Activated B cell treated with CpG ODN at 0.5 μM for 24 hours (primary cell): ENCODE measurements around the gene IL32. TPM values are rescaled to one million over a fixed set of nuclear protein-coding genes. Genes with fewer than 3 reads are reported as not detected.
"Not testable (repeated sequence)": the region's sequence is repeated elsewhere in the genome, so short reads cannot be mapped to it uniquely, and the experiment has no call there.

Experiments
- ATAC-seq: fragments of 200-7000 bp; cut with Tn5 transposase; one replicate; pipeline ENCODE4 v1.10.0; 2021; ENCODE audit warnings: low read depth, mild to moderate bottlenecking, moderate library complexity
- CTCF ChIA-PET: fragments of 350-600 bp; sonication (Branson Sonifier 250); formaldehyde crosslinking; loops from one replicate; lab custom pipeline; 2021; ENCODE audit warnings: antibody characterized with exemption; lab: Charles Lee
- POLR2A ChIA-PET: fragments of 350-600 bp; sonication (Branson Sonifier 250); formaldehyde crosslinking; loops from one replicate; lab custom pipeline; 2021; ENCODE audit warnings: antibody characterized with exemption; lab: Charles Lee
- DNase-seq: peaks from one replicate; pipeline ENCODE4 v3.0.0; 2022
- H3K27ac Mint-ChIP-seq: one replicate; pipeline ENCODE4 v1.8.0; 2020; ENCODE audit warnings: mixed read lengths
- H3K27me3 Mint-ChIP-seq: one replicate; pipeline ENCODE4 v1.8.0; 2021; ENCODE audit warnings: mixed read lengths
- H3K36me3 Mint-ChIP-seq: one replicate; pipeline ENCODE4 v1.8.0; 2021; ENCODE audit warnings: low read depth, mixed read lengths
- H3K4me1 Mint-ChIP-seq: one replicate; pipeline ENCODE4 v1.8.0; 2021; ENCODE audit warnings: mixed read lengths
- H3K4me3 Mint-ChIP-seq: one replicate; pipeline ENCODE4 v1.8.0; 2020; ENCODE audit warnings: mild to moderate bottlenecking, mixed read lengths
- H3K9me3 Mint-ChIP-seq: one replicate; pipeline ENCODE4 v1.8.0; 2020; ENCODE audit warnings: mixed read lengths
- intact Hi-C: fragments of 100-400 bp; cut with micrococcal nuclease; formaldehyde crosslinking; loops from one replicate; pipeline ENCODE4 v1.15.1; 2024
- total RNA-seq: library from RNA; stranded (reverse); gene quantifications from 2 replicates; pipeline ENCODE4 v1.2.3, GENCODE V29; 2022
- TF ChIP-seq, protein P1 (sequence below): fragments of 200-600 bp; IDR thresholded peaks from one replicate; pipeline ENCODE4 v1.8.0; 2022; ENCODE audit warnings: antibody characterized with exemption, mild to moderate bottlenecking

Gene IL32
- total RNA-seq, 1 donor from 2014 or later = 3.4 TPM

GRCh38 chr16:3051494-3051893, 13.9 kb upstream of the IL32 start:
- Mint-ChIP-seq H3K36me3 (no peaks in the 10 kb centered on the region), H3K4me1 (peaks cover 19% of the 10 kb centered on the region)

DNA sequence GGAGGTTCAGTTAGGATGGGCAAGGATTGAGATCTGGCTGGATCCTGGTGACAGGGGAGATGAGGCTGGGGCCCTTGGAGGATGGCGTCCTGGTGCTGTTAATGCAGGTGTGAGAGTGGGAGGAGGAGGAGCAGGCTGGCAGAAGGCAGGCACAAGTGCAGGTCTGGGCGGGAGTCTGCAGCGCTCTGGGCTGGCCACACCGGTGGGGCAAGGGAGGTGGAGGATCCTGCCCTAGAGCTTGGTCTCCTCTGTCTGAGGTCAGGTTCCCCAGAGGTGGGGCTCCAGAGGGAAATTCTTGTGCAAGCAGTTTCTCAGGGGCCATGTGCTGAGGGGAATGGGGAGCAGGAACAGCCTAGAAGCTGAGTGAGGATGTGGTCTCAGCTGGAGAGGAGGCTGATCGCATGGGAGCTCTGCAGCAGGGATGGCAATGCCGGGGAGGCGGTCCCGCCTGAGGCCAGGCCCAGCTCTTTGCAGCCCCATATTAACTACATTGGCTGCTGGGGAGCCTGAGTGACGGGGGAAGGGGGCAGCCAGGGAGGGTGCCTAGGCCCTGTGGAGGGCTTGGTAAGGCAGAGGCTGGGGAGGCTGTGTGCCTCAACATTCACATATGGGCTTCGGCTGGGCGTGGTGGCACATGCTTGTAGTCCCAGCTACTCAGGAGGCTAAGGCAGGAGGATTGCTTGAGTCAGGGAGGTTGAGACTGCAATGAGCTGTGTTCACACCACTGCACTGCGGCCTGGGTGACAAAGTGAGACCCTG, 12.7 kb upstream of the IL32 start:
- H3K4me3 Mint-ChIP-seq, H3K27me3 Mint-ChIP-seq, POLR2A ChIA-PET, DNase-seq, H3K9me3 Mint-ChIP-seq, intact Hi-C loops, CTCF ChIA-PET, H3K36me3 Mint-ChIP-seq, H3K27ac Mint-ChIP-seq, ATAC-seq: not testable (repeated sequence)
- H3K4me1 Mint-ChIP-seq = peaks cover 16% of the 10 kb centered on the region

More at GRCh38 chr16:3051494-3051893, 13.9 kb upstream of the IL32 start:
- H3K9me3 Mint-ChIP-seq = no peaks in the 10 kb centered on the region
- peaks cover 14% of the 10 kb centered on the region for H3K27me3 Mint-ChIP-seq
- ATAC-seq (no peak), DNase-seq (no peak)
- TF ChIP-seq, protein P1, sequence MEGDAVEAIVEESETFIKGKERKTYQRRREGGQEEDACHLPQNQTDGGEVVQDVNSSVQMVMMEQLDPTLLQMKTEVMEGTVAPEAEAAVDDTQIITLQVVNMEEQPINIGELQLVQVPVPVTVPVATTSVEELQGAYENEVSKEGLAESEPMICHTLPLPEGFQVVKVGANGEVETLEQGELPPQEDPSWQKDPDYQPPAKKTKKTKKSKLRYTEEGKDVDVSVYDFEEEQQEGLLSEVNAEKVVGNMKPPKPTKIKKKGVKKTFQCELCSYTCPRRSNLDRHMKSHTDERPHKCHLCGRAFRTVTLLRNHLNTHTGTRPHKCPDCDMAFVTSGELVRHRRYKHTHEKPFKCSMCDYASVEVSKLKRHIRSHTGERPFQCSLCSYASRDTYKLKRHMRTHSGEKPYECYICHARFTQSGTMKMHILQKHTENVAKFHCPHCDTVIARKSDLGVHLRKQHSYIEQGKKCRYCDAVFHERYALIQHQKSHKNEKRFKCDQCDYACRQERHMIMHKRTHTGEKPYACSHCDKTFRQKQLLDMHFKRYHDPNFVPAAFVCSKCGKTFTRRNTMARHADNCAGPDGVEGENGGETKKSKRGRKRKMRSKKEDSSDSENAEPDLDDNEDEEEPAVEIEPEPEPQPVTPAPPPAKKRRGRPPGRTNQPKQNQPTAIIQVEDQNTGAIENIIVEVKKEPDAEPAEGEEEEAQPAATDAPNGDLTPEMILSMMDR = no peak
- H3K27ac Mint-ChIP-seq = no peak overlapping the region
- no peak overlapping the region for H3K4me3 Mint-ChIP-seq
- intact Hi-C loops = no loop called here
- CTCF ChIA-PET = no interaction called here
- POLR2A ChIA-PET = no interaction called here

DNA sequence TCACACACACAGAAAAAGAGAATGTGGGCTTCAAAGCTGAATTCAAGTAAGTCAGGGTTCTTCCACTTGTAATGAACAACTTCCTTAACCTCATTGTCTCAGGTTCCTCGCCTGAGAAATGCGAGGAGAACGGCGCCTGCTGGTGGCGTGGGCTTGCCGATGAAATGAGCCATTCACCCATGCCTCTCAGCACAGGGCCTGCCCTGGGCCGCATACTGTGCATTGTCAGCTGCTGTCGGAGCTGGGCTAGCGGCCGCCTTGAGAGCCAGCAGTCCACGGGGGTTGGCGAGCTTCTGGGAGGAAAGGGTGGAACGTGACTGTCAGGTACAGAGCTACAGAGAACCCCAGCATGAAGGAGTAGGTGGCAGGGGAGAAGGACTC, 12.1 kb upstream of the IL32 start:
- CTCF ChIA-PET, H3K27me3 Mint-ChIP-seq, POLR2A ChIA-PET, DNase-seq, ATAC-seq, H3K4me3 Mint-ChIP-seq, H3K27ac Mint-ChIP-seq, H3K9me3 Mint-ChIP-seq, H3K36me3 Mint-ChIP-seq, intact Hi-C loops: not testable (repeated sequence)
- peaks cover 16% of the 10 kb centered on the region for H3K4me1 Mint-ChIP-seq

GRCh38 chr16:3054965-3055733, 10.3 kb upstream of the IL32 start:
- ATAC-seq (no peak), DNase-seq (no peak)
- TF ChIP-seq, protein P1 = no peak
- no peaks in the 10 kb centered on the region for H3K9me3 Mint-ChIP-seq
- H3K27me3 Mint-ChIP-seq = no peaks in the 10 kb centered on the region
- H3K27ac Mint-ChIP-seq = peak overlapping the region; percentile 27
- ChIA-PET POLR2A (no interaction called here), CTCF (interaction anchor here (1.3 kb wide), 1 partner anchor 75 kb away, joined by 4 read pairs; no protein-coding TSS in a partner anchor)
- peak overlapping the region; percentile 28 for H3K4me3 Mint-ChIP-seq
- H3K4me1 Mint-ChIP-seq = peaks cover 23% of the 10 kb centered on the region
- intact Hi-C loops = no loop called here
- H3K36me3 Mint-ChIP-seq = peaks cover 1% of the 10 kb centered on the region

- ATAC-seq, H3K36me3 Mint-ChIP-seq, DNase-seq, H3K9me3 Mint-ChIP-seq, H3K4me3 Mint-ChIP-seq, H3K27me3 Mint-ChIP-seq, intact Hi-C loops, H3K27ac Mint-ChIP-seq: not testable (repeated sequence)
- POLR2A ChIA-PET = interaction anchor here (0.7 kb wide), 1 partner anchor 41 kb away, joined by 5 read pairs; no protein-coding TSS in a partner anchor
- H3K4me1 Mint-ChIP-seq = peaks cover 23% of the 10 kb centered on the region
- CTCF ChIA-PET = interaction anchor here (1.3 kb wide), 1 partner anchor 74 kb away, joined by 4 read pairs; no protein-coding TSS in a partner anchor
Measured at GRCh38 chr16:3055734-3056115, 9.7 kb upstream of the IL32 start.

- H3K27ac Mint-ChIP-seq = no peak overlapping the region
- H3K4me1 Mint-ChIP-seq = peaks cover 23% of the 10 kb centered on the region
- POLR2A ChIA-PET = interaction anchor here (0.7 kb wide), 1 partner anchor 40 kb away, joined by 5 read pairs; no protein-coding TSS in a partner anchor
- peaks cover 1% of the 10 kb centered on the region for H3K36me3 Mint-ChIP-seq
- TF ChIP-seq, protein P1 = no peak
- CTCF ChIA-PET = interaction anchor here (1.3 kb wide), 1 partner anchor 73 kb away, joined by 4 read pairs; no protein-coding TSS in a partner anchor
- intact Hi-C loops = no loop called here
- H3K9me3 Mint-ChIP-seq = no peaks in the 10 kb centered on the region
- DNase-seq (no peak), ATAC-seq (no peak)
- H3K27me3 Mint-ChIP-seq = no peaks in the 10 kb centered on the region
- H3K4me3 Mint-ChIP-seq = peak overlapping the region; percentile 15
Measured at GRCh38 chr16:3056336-3057180, 8.9 kb upstream of the IL32 start.
